ENCODE results near the gene EPAS1. TPM values are rescaled to one million over a fixed set of nuclear protein-coding genes. Genes with fewer than 3 reads are reported as not detected.

Gene EPAS1
- total and polyA plus RNA-seq, 9 of the 15 experiments (the other 6 are each of a cell fraction or from before 2014, with no cell fraction given): 0.25 to 11.2 (median 4.1) TPM

- TF ChIP-seq MTA1 (IDR thresholded peaks at IDR 0.05; ENCODE audit: borderline replicate concordance) (peak; percentile 77), SMARCE1 (IDR thresholded peaks at IDR 0.05) (peak; percentile 62; the same call in 1 of the 2 replicates), BRF2 (IDR thresholded peaks at IDR 0.05; ENCODE audit: borderline replicate concordance, insufficient read depth, insufficient read length) (no peak), NR2C2 (CRISPR knock-in tag; IDR thresholded peaks at IDR 0.05) (peak; percentile 44; the same call in 1 of the 2 replicates), NR2C2 (tag; IDR thresholded peaks at IDR 0.05) (no peak), XRCC5 (IDR thresholded peaks at IDR 0.05; ENCODE audit: low read depth, low read length) (0 out of 2 replicates have a peak, but pooled peaks have one; percentile 9), SOX6 (IDR thresholded peaks at IDR 0.05) (peak; percentile 54; the same call in 1 of the 2 replicates), PHF20 (IDR thresholded peaks at IDR 0.05; ENCODE audit: partially characterized antibody) (peak; percentile 23), ZBTB8A (IDR thresholded peaks at IDR 0.05; ENCODE audit: partially characterized antibody) (no peak), CEBPZ (IDR thresholded peaks at IDR 0.05; ENCODE audit: borderline replicate concordance, low read depth, low read length) (no peak), ZBTB12 (CRISPR knock-in tag; IDR thresholded peaks at IDR 0.05) (no peak), CEBPB (tag; IDR thresholded peaks at IDR 0.05) (peak; percentile 98), MLLT1 (IDR thresholded peaks at IDR 0.05) (peak in 1 of 2 experiments; percentile 66; a peak in 2 of 4 replicates), HBP1 (CRISPR knock-in tag; IDR thresholded peaks at IDR 0.05) (no peak), KLF1 (tag; IDR thresholded peaks at IDR 0.05) (peak; percentile 56; the same call in 1 of the 2 replicates), ATF7 (IDR thresholded peaks at IDR 0.05) (peak; percentile 23; the same call in 1 of the 2 replicates), CTBP1 (IDR thresholded peaks at IDR 0.05; ENCODE audit: borderline replicate concordance) (peak; percentile 78)
These were observed 2.4 kb downstream of the EPAS1 start (continued) for GRCh38 chr2:46299365-46300263.
